ENCODE data around the gene PHACTR1.

Gene PHACTR1

GRCh38 chr6:13094781-13095425 is 378.3 kb downstream of the PHACTR1 start:
- no peak overlapping the region for H3K4me3 ChIP-seq (ENCODE audit: low read depth, low read length)
- no peak for DNase-seq (ENCODE audit: low read depth, low spot score)
- POLR2A ChIA-PET: no interaction called here
- CTCF ChIA-PET: no interaction called here
- no peak for TF ChIP-seq CTCF (IDR thresholded peaks at IDR 0.05; ENCODE audit: insufficient read depth, low read length, missing control alignments)

- H3K4me3 ChIP-seq (ENCODE audit: low read depth, low read length): no peak overlapping the region
- CTCF ChIA-PET: no interaction called here
- no peak for DNase-seq (ENCODE audit: low read depth, low spot score)
- POLR2A ChIA-PET: no interaction called here
- no peak for TF ChIP-seq CTCF (IDR thresholded peaks at IDR 0.05; ENCODE audit: insufficient read depth, low read length, missing control alignments)
Measured at GRCh38 chr6:13096084-13096483, 379.5 kb downstream of the PHACTR1 start.

- no peak overlapping the region for H3K4me3 ChIP-seq (ENCODE audit: low read depth, low read length)
- no peak for DNase-seq (ENCODE audit: low read depth, low spot score)
- ChIA-PET POLR2A (no interaction called here), CTCF (no interaction called here)
- no peak for TF ChIP-seq CTCF (IDR thresholded peaks at IDR 0.05; ENCODE audit: insufficient read depth, low read length, missing control alignments)
Measured at GRCh38 chr6:13097454-13097853, 380.9 kb downstream of the PHACTR1 start.

- ChIA-PET CTCF (no interaction called here), POLR2A (no interaction called here)
- no peak for TF ChIP-seq CTCF (IDR thresholded peaks at IDR 0.05; ENCODE audit: insufficient read depth, low read length, missing control alignments)
- H3K4me3 ChIP-seq (ENCODE audit: low read depth, low read length): no peak overlapping the region
- DNase-seq (ENCODE audit: low read depth, low spot score): no peak
Measured at GRCh38 chr6:13098006-13098405, 381.4 kb downstream of the PHACTR1 start.

- no peak for TF ChIP-seq CTCF (IDR thresholded peaks at IDR 0.05; ENCODE audit: insufficient read depth, low read length, missing control alignments)
- ChIA-PET CTCF (no interaction called here), POLR2A (no interaction called here)
- no peak overlapping the region for H3K4me3 ChIP-seq (ENCODE audit: low read depth, low read length)
- no peak for DNase-seq (ENCODE audit: low read depth, low spot score)
Measured at GRCh38 chr6:13098793-13099570, 382.4 kb downstream of the PHACTR1 start.

GRCh38 chr6:13099771-13100170 is 383.2 kb downstream of the PHACTR1 start:
- TF ChIP-seq CTCF (IDR thresholded peaks at IDR 0.05; ENCODE audit: insufficient read depth, low read length, missing control alignments): no peak
- ChIA-PET CTCF (no interaction called here), POLR2A (no interaction called here)
- H3K4me3 ChIP-seq (ENCODE audit: low read depth, low read length): no peak overlapping the region
- DNase-seq (ENCODE audit: low read depth, low spot score): no peak
